GM18519 (cell line): ENCODE data around the gene SLC17A5.
"Not testable (repeated sequence)": the region's sequence is repeated elsewhere in the genome, so short reads cannot be mapped to it uniquely, and the experiment has no call there.

ENCODE experiments used
- ATAC-seq: cut with Tn5 transposase; IDR thresholded peaks from one replicate; pipeline ENCODE4 v1.9.1; 2021; ENCODE audit warnings: mild to moderate bottlenecking, moderate library complexity; ENCODE audit not compliant: unreplicated experiment, low FRiP score

The SLC17A5 gene

GRCh38 chr6:73623480-73623879 is 30.3 kb downstream of the SLC17A5 start:
- ATAC-seq, result not testable (repeated sequence)

- not testable (repeated sequence) for ATAC-seq
Observed at GRCh38 chr6:73618082-73618481, 35.7 kb downstream of the SLC17A5 start.

GRCh38 chr6:73614802-73615201 is 39.0 kb downstream of the SLC17A5 start:
- ATAC-seq, result no peak

GRCh38 chr6:73613806-73614536 is 39.8 kb downstream of the SLC17A5 start:
- no peak for ATAC-seq

GRCh38 chr6:73612611-73613010 is 41.2 kb downstream of the SLC17A5 start:
- ATAC-seq, result no peak

GRCh38 chr6:73610444-73611275 is 43.1 kb downstream of the SLC17A5 start:
- no peak for ATAC-seq

GRCh38 chr6:73608761-73609160 is 45.0 kb downstream of the SLC17A5 start:
- no peak for ATAC-seq

GRCh38 chr6:73606428-73606827 is 47.4 kb downstream of the SLC17A5 start:
- no peak for ATAC-seq

- ATAC-seq, result no peak
Observed at GRCh38 chr6:73604461-73604860, 49.3 kb downstream of the SLC17A5 start.

- no peak for ATAC-seq
Observed at GRCh38 chr6:73604020-73604419, 49.8 kb downstream of the SLC17A5 start.

GRCh38 chr6:73586416-73586974 is 67.3 kb downstream of the SLC17A5 start:
- ATAC-seq, result no peak

GRCh38 chr6:73585566-73586415 is 68.0 kb downstream of the SLC17A5 start:
- ATAC-seq, result peak; percentile 80

- no peak for ATAC-seq
Observed at GRCh38 chr6:73581293-73581692, 72.5 kb downstream of the SLC17A5 start.

GRCh38 chr6:73580247-73581149 is 73.3 kb downstream of the SLC17A5 start:
- ATAC-seq, result peak; percentile 73

- peak; percentile 13 for ATAC-seq
Observed at GRCh38 chr6:73579851-73580246, 73.9 kb downstream of the SLC17A5 start.

- ATAC-seq, result no peak
Observed at GRCh38 chr6:73579389-73579788, 74.4 kb downstream of the SLC17A5 start.

- no peak for ATAC-seq
Observed at GRCh38 chr6:73577676-73578075, 76.1 kb downstream of the SLC17A5 start.

GRCh38 chr6:73572531-73572930 is 81.3 kb downstream of the SLC17A5 start:
- not testable (repeated sequence) for ATAC-seq
